ENCODE data around the gene USP9X.

USP9X gene

GRCh38 chrX:41067721-41068120 lies 17.5 kb upstream of the USP9X start:
- H3K4me3 Mint-ChIP-seq = no peak overlapping the region
- H3K27me3 Mint-ChIP-seq = peaks cover 50% of the 10 kb centered on the region
- H3K27ac Mint-ChIP-seq = no peak overlapping the region
- no peaks in the 10 kb centered on the region for H3K4me1 Mint-ChIP-seq (ENCODE audit: low read depth)
- H3K9me3 Mint-ChIP-seq = no peaks in the 10 kb centered on the region
- no peaks in the 10 kb centered on the region for H3K36me3 Mint-ChIP-seq (ENCODE audit: low read depth)
- no peak for DNase-seq

GRCh38 chrX:41076742-41077141 lies 8.5 kb upstream of the USP9X start:
- no peak overlapping the region for H3K27ac Mint-ChIP-seq

GRCh38 chrX:41081821-41082220 lies 3.4 kb upstream of the USP9X start:
- Mint-ChIP-seq H3K4me3 (no peak overlapping the region), H3K27me3 (peaks cover 51% of the 10 kb centered on the region), H3K36me3 (ENCODE audit: low read depth) (peaks cover 12% of the 10 kb centered on the region), H3K9me3 (no peaks in the 10 kb centered on the region), H3K27ac (no peak overlapping the region), H3K4me1 (ENCODE audit: low read depth) (peaks cover 17% of the 10 kb centered on the region)
- DNase-seq = no peak

More at GRCh38 chrX:41076742-41077141, 8.5 kb upstream of the USP9X start:
- H3K4me1 Mint-ChIP-seq (ENCODE audit: low read depth) = peaks cover 3% of the 10 kb centered on the region
- no peak overlapping the region for H3K4me3 Mint-ChIP-seq
- DNase-seq = no peak
- H3K36me3 Mint-ChIP-seq (ENCODE audit: low read depth) = no peaks in the 10 kb centered on the region
- no peaks in the 10 kb centered on the region for H3K9me3 Mint-ChIP-seq
- peaks cover 64% of the 10 kb centered on the region for H3K27me3 Mint-ChIP-seq

GRCh38 chrX:41082783-41083182 lies 2.5 kb upstream of the USP9X start:
- H3K27ac Mint-ChIP-seq = no peak overlapping the region
- no peak for DNase-seq
- H3K9me3 Mint-ChIP-seq = no peaks in the 10 kb centered on the region
- peaks cover 20% of the 10 kb centered on the region for H3K36me3 Mint-ChIP-seq (ENCODE audit: low read depth)
- H3K4me1 Mint-ChIP-seq (ENCODE audit: low read depth) = peaks cover 21% of the 10 kb centered on the region
- H3K4me3 Mint-ChIP-seq = no peak overlapping the region
- peaks cover 42% of the 10 kb centered on the region for H3K27me3 Mint-ChIP-seq

GRCh38 chrX:41084044-41084892 lies 977 bp upstream of the USP9X start:
- H3K4me1 Mint-ChIP-seq (ENCODE audit: low read depth) = peaks cover 34% of the 10 kb centered on the region
- peak overlapping the region; percentile 94 for H3K4me3 Mint-ChIP-seq
- H3K36me3 Mint-ChIP-seq (ENCODE audit: low read depth) = peaks cover 35% of the 10 kb centered on the region
- H3K27me3 Mint-ChIP-seq = peaks cover 34% of the 10 kb centered on the region
- peak; percentile 99 for DNase-seq
- H3K27ac Mint-ChIP-seq = peak overlapping the region; percentile 100
- H3K9me3 Mint-ChIP-seq = no peaks in the 10 kb centered on the region

GRCh38 chrX:41085512-41085877 lies 250 bp downstream of the USP9X start:
- Mint-ChIP-seq H3K9me3 (no peaks in the 10 kb centered on the region), H3K4me3 (peak overlapping the region; percentile 94), H3K27ac (peak overlapping the region; percentile 100), H3K4me1 (ENCODE audit: low read depth) (peaks cover 42% of the 10 kb centered on the region), H3K27me3 (peaks cover 26% of the 10 kb centered on the region), H3K36me3 (ENCODE audit: low read depth) (peaks cover 39% of the 10 kb centered on the region)
- peak; percentile 83 for DNase-seq

- peak; percentile 72 for DNase-seq
- no peaks in the 10 kb centered on the region for H3K9me3 Mint-ChIP-seq
- H3K4me3 Mint-ChIP-seq = peak overlapping the region; percentile 94
- H3K27me3 Mint-ChIP-seq = peaks cover 23% of the 10 kb centered on the region
- H3K4me1 Mint-ChIP-seq (ENCODE audit: low read depth) = peaks cover 48% of the 10 kb centered on the region
- peaks cover 39% of the 10 kb centered on the region for H3K36me3 Mint-ChIP-seq (ENCODE audit: low read depth)
- H3K27ac Mint-ChIP-seq = peak overlapping the region; percentile 100
Observed at GRCh38 chrX:41085878-41086626, 807 bp downstream of the USP9X start.

- DNase-seq = no peak
- Mint-ChIP-seq H3K27me3 (peaks cover 18% of the 10 kb centered on the region), H3K9me3 (no peaks in the 10 kb centered on the region), H3K4me3 (peak overlapping the region; percentile 94), H3K4me1 (ENCODE audit: low read depth) (peaks cover 53% of the 10 kb centered on the region), H3K36me3 (ENCODE audit: low read depth) (peaks cover 39% of the 10 kb centered on the region), H3K27ac (peak overlapping the region; percentile 84)
Observed at GRCh38 chrX:41086627-41086932, 1.3 kb downstream of the USP9X start.

- peaks cover 12% of the 10 kb centered on the region for H3K27me3 Mint-ChIP-seq
Observed at GRCh38 chrX:41087201-41087600, 2.0 kb downstream of the USP9X start.

GRCh38 chrX:41090568-41091238 lies 5.5 kb downstream of the USP9X start:
- peaks cover 47% of the 10 kb centered on the region for H3K36me3 Mint-ChIP-seq (ENCODE audit: low read depth)
- H3K9me3 Mint-ChIP-seq = no peaks in the 10 kb centered on the region
- H3K27ac Mint-ChIP-seq = peak overlapping the region; percentile 48
- DNase-seq = no peak
- H3K4me3 Mint-ChIP-seq = peak overlapping the region; percentile 9
- peaks cover 77% of the 10 kb centered on the region for H3K4me1 Mint-ChIP-seq (ENCODE audit: low read depth)
- peaks cover 8% of the 10 kb centered on the region for H3K27me3 Mint-ChIP-seq

More at GRCh38 chrX:41087201-41087600, 2.0 kb downstream of the USP9X start:
- Mint-ChIP-seq H3K4me1 (ENCODE audit: low read depth) (peaks cover 59% of the 10 kb centered on the region), H3K9me3 (no peaks in the 10 kb centered on the region), H3K4me3 (peak overlapping the region; percentile 94), H3K36me3 (ENCODE audit: low read depth) (peaks cover 39% of the 10 kb centered on the region), H3K27ac (peak overlapping the region; percentile 84)
- DNase-seq = no peak

- peak overlapping the region; percentile 14 for H3K27ac Mint-ChIP-seq
- H3K4me3 Mint-ChIP-seq = no peak overlapping the region
- peaks cover 88% of the 10 kb centered on the region for H3K4me1 Mint-ChIP-seq (ENCODE audit: low read depth)
- H3K27me3 Mint-ChIP-seq = peaks cover 9% of the 10 kb centered on the region
- H3K36me3 Mint-ChIP-seq (ENCODE audit: low read depth) = peaks cover 36% of the 10 kb centered on the region
- DNase-seq = no peak
- H3K9me3 Mint-ChIP-seq = no peaks in the 10 kb centered on the region
Observed at GRCh38 chrX:41092776-41093175, 7.5 kb downstream of the USP9X start.

- DNase-seq = no peak
- H3K9me3 Mint-ChIP-seq = no peaks in the 10 kb centered on the region
- peaks cover 31% of the 10 kb centered on the region for H3K36me3 Mint-ChIP-seq (ENCODE audit: low read depth)
- H3K4me1 Mint-ChIP-seq (ENCODE audit: low read depth) = peaks cover 85% of the 10 kb centered on the region
- H3K27me3 Mint-ChIP-seq = peaks cover 3% of the 10 kb centered on the region
- H3K4me3 Mint-ChIP-seq = no peak overlapping the region
- H3K27ac Mint-ChIP-seq = peak overlapping the region; percentile 1
Observed at GRCh38 chrX:41095174-41095573, 9.9 kb downstream of the USP9X start.

- Mint-ChIP-seq H3K9me3 (no peaks in the 10 kb centered on the region), H3K27ac (peak overlapping the region; percentile 16), H3K4me3 (no peak overlapping the region), H3K4me1 (ENCODE audit: low read depth) (peaks cover 80% of the 10 kb centered on the region), H3K27me3 (peaks cover 3% of the 10 kb centered on the region), H3K36me3 (ENCODE audit: low read depth) (peaks cover 33% of the 10 kb centered on the region)
- DNase-seq = no peak
Observed at GRCh38 chrX:41095908-41096307, 10.7 kb downstream of the USP9X start.

GRCh38 chrX:41096339-41096955 lies 11.2 kb downstream of the USP9X start:
- peaks cover 3% of the 10 kb centered on the region for H3K27me3 Mint-ChIP-seq
- H3K9me3 Mint-ChIP-seq = no peaks in the 10 kb centered on the region
- DNase-seq = no peak
- H3K36me3 Mint-ChIP-seq (ENCODE audit: low read depth) = peaks cover 33% of the 10 kb centered on the region
- peaks cover 76% of the 10 kb centered on the region for H3K4me1 Mint-ChIP-seq (ENCODE audit: low read depth)
- H3K27ac Mint-ChIP-seq = peak overlapping the region; percentile 16
- H3K4me3 Mint-ChIP-seq = no peak overlapping the region
